ENCODE measurements around the gene ARL14.

The ARL14 gene

GRCh38 chr3:160722331-160722730 is 45.4 kb downstream of the ARL14 start:
- DNase-seq (ENCODE audit: low read depth in 2 of 2) = no peak

- no peak for DNase-seq (ENCODE audit: low read depth in 2 of 2)
Observed at GRCh38 chr3:160725338-160725737, 48.4 kb downstream of the ARL14 start.

All from stimulated activated CD8-positive, alpha-beta memory T cell treated with anti-CD3 and anti-CD28 coated beads, Interleukin-2, amount 100 ng/mL, for 48 hours (primary cell).